Neural cell (in vitro differentiated cells): Measurements from ENCODE around the gene DPH5. TPM values are rescaled to one million over a fixed set of nuclear protein-coding genes. Genes with fewer than 3 reads are reported as not detected.

Experiments
- H2AFZ ChIP-seq: fragments of 200-600, 300-800 bp; sonication (generic), shearing (Covaris generic); 2 replicates; pipeline ENCODE4 v1.6.0; 2014; ENCODE audit warnings: low read depth, mild to moderate bottlenecking, antibody characterized with exemption, low read length, moderate library complexity
- H3F3A ChIP-seq: fragments of 200-600 bp; shearing (Covaris generic); 2 replicates; pipeline ENCODE4 v1.6.1; 2016; ENCODE audit warnings: mild to moderate bottlenecking, moderate library complexity, mixed read lengths, antibody characterized with exemption, low read length; ENCODE audit not compliant: insufficient read depth, poor library complexity, severe bottlenecking
- H3K27ac ChIP-seq: fragments of 200-600, 300-800 bp; sonication (generic), shearing (Covaris generic); 2 replicates; pipeline ENCODE4 v1.5.1; 2014; ENCODE audit warnings: mild to moderate bottlenecking, low read length, moderate library complexity
- H3K27me3 ChIP-seq: fragments of 300-800, 200-600 bp; sonication (generic), shearing (Covaris generic); 2 replicates; pipeline ENCODE4 v1.6.0; 2014; ENCODE audit warnings: mild to moderate bottlenecking, low read depth, low read length, moderate library complexity; ENCODE audit not compliant: insufficient read depth
- H3K36me3 ChIP-seq: fragments of 300-800, 200-600 bp; sonication (generic), shearing (Covaris generic); 2 replicates; pipeline ENCODE4 v1.5.1; 2014; ENCODE audit warnings: mild to moderate bottlenecking, antibody characterized with exemption, low read length, moderate library complexity; ENCODE audit not compliant: insufficient read depth
- H3K4me2 ChIP-seq: fragments of 300-800, 200-600 bp; sonication (generic), shearing (Covaris generic); 2 replicates; pipeline ENCODE4 v1.6.0; 2014; ENCODE audit warnings: mild to moderate bottlenecking, low read length
- H3K4me3 ChIP-seq: fragments of 300-800, 200-600 bp; sonication (generic), shearing (Covaris generic); 2 replicates; pipeline ENCODE4 v1.5.1; 2014; ENCODE audit warnings: mild to moderate bottlenecking, low read length, moderate library complexity
- H3K79me2 ChIP-seq: fragments of 200-600 bp; shearing (Covaris generic); replicated peaks from 2 replicates; pipeline ENCODE4 v1.6.0; 2014; ENCODE audit warnings: mild to moderate bottlenecking, low read length, moderate library complexity; ENCODE audit not compliant: insufficient read depth
- H3K9ac ChIP-seq: fragments of 300-800, 200-600 bp; sonication (generic), shearing (Covaris generic); 2 replicates; pipeline ENCODE4 v1.6.1; 2016; ENCODE audit warnings: mild to moderate bottlenecking, low read length, mixed read lengths
- H3K9me2 ChIP-seq: fragments of 200-600 bp; shearing (Covaris generic); 2 replicates; pipeline ENCODE4 v1.6.1; 2016; ENCODE audit warnings: mild to moderate bottlenecking, low read length, mixed read lengths; ENCODE audit not compliant: insufficient read depth
- H3K9me3 ChIP-seq: fragments of 200-600, 300-800 bp; sonication (generic), shearing (Covaris generic); 2 replicates; pipeline ENCODE4 v1.6.1; 2016; ENCODE audit warnings: mild to moderate bottlenecking, mixed run types, low read length, moderate library complexity, mixed read lengths
- H4K20me1 ChIP-seq: fragments of 200-600 bp; shearing (Covaris generic); 2 replicates; pipeline ENCODE4 v1.6.1; 2016; ENCODE audit warnings: mild to moderate bottlenecking, mixed run types; ENCODE audit not compliant: insufficient read depth
- EP300 ChIP-seq: fragments of 450-650 bp; conservative IDR thresholded peaks from 2 replicates; pipeline ENCODE4 v1.6.1; 2014; ENCODE audit warnings: antibody characterized with exemption, mild to moderate bottlenecking, moderate library complexity; ENCODE audit not compliant: poor library complexity, severe bottlenecking
- EZH2 ChIP-seq: fragments of 200-600, 300-800 bp; shearing (Covaris generic), sonication (generic); IDR thresholded peaks from 2 replicates; pipeline ENCODE4 v1.6.1; 2014; ENCODE audit warnings: antibody characterized with exemption, low read length, borderline replicate concordance, mild to moderate bottlenecking; ENCODE audit not compliant: insufficient read depth, poor library complexity, severe bottlenecking
- MXI1 ChIP-seq: fragments of 450-650 bp; conservative IDR thresholded peaks from 2 replicates; pipeline ENCODE4 v1.6.1; 2014; ENCODE audit warnings: antibody characterized with exemption, mild to moderate bottlenecking; ENCODE audit not compliant: poor library complexity, severe bottlenecking
- POLR2AphosphoS5 ChIP-seq: IDR thresholded peaks from 2 replicates; pipeline ENCODE4 v1.6.1; 2012
- RAD21 ChIP-seq: fragments of 450-650 bp; conservative IDR thresholded peaks from 2 replicates; pipeline ENCODE4 v1.6.1; 2014; ENCODE audit warnings: antibody characterized with exemption, mild to moderate bottlenecking, moderate library complexity
- SMC3 ChIP-seq: fragments of 450-650 bp; conservative IDR thresholded peaks from 2 replicates; pipeline ENCODE4 v1.6.1; 2014; ENCODE audit warnings: antibody characterized with exemption, mild to moderate bottlenecking, moderate library complexity; ENCODE audit not compliant: poor library complexity
- TAF1 ChIP-seq: IDR thresholded peaks from 2 replicates; pipeline ENCODE4 v1.6.1; 2012; ENCODE audit warnings: low read depth
- polyA plus RNA-seq: library from polyadenylated mRNA; depleted of rRNA; stranded (reverse); fragments of >200 nt; gene quantifications from 2 replicates; pipeline ENCODE4 v1.2.3, GENCODE V29; 2014
- TF ChIP-seq, protein P1 (sequence below): fragments of 450-650 bp; IDR thresholded peaks from 2 replicates; pipeline ENCODE4 v1.5.1; 2014; ENCODE audit warnings: antibody characterized with exemption, mild to moderate bottlenecking, moderate library complexity; ENCODE audit not compliant: poor library complexity, severe bottlenecking
- TF ChIP-seq, protein P2 (sequence below): IDR thresholded peaks from 2 replicates; pipeline ENCODE4 v1.6.1; 2012; ENCODE audit warnings: borderline replicate concordance

The DPH5 gene
- polyA plus RNA-seq, 1 donor from 2014 or later, result 55.7 TPM

- H3K9ac ChIP-seq, result no peak overlapping the region
- no peak overlapping the region for H2AFZ ChIP-seq
- H4K20me1 ChIP-seq, result no peaks in the 10 kb centered on the region
- no peaks in the 10 kb centered on the region for H3K27me3 ChIP-seq
- H3K36me3 ChIP-seq, result no peaks in the 10 kb centered on the region
- no peaks in the 10 kb centered on the region for H3F3A ChIP-seq
- H3K27ac ChIP-seq, result no peak overlapping the region
- no peak overlapping the region for H3K4me2 ChIP-seq
- no peaks in the 10 kb centered on the region for H3K9me2 ChIP-seq
- no peak overlapping the region for H3K4me3 ChIP-seq
- no peaks in the 10 kb centered on the region for H3K9me3 ChIP-seq
- no peaks in the 10 kb centered on the region for H3K79me2 ChIP-seq
- TF ChIP-seq, protein P1, sequence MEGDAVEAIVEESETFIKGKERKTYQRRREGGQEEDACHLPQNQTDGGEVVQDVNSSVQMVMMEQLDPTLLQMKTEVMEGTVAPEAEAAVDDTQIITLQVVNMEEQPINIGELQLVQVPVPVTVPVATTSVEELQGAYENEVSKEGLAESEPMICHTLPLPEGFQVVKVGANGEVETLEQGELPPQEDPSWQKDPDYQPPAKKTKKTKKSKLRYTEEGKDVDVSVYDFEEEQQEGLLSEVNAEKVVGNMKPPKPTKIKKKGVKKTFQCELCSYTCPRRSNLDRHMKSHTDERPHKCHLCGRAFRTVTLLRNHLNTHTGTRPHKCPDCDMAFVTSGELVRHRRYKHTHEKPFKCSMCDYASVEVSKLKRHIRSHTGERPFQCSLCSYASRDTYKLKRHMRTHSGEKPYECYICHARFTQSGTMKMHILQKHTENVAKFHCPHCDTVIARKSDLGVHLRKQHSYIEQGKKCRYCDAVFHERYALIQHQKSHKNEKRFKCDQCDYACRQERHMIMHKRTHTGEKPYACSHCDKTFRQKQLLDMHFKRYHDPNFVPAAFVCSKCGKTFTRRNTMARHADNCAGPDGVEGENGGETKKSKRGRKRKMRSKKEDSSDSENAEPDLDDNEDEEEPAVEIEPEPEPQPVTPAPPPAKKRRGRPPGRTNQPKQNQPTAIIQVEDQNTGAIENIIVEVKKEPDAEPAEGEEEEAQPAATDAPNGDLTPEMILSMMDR, result no peak
- TF ChIP-seq EP300, result no peak
- TF ChIP-seq TAF1, result no peak
- no peak for TF ChIP-seq SMC3
- TF ChIP-seq RAD21, result no peak
- no peak for TF ChIP-seq POLR2AphosphoS5
- TF ChIP-seq, protein P2, sequence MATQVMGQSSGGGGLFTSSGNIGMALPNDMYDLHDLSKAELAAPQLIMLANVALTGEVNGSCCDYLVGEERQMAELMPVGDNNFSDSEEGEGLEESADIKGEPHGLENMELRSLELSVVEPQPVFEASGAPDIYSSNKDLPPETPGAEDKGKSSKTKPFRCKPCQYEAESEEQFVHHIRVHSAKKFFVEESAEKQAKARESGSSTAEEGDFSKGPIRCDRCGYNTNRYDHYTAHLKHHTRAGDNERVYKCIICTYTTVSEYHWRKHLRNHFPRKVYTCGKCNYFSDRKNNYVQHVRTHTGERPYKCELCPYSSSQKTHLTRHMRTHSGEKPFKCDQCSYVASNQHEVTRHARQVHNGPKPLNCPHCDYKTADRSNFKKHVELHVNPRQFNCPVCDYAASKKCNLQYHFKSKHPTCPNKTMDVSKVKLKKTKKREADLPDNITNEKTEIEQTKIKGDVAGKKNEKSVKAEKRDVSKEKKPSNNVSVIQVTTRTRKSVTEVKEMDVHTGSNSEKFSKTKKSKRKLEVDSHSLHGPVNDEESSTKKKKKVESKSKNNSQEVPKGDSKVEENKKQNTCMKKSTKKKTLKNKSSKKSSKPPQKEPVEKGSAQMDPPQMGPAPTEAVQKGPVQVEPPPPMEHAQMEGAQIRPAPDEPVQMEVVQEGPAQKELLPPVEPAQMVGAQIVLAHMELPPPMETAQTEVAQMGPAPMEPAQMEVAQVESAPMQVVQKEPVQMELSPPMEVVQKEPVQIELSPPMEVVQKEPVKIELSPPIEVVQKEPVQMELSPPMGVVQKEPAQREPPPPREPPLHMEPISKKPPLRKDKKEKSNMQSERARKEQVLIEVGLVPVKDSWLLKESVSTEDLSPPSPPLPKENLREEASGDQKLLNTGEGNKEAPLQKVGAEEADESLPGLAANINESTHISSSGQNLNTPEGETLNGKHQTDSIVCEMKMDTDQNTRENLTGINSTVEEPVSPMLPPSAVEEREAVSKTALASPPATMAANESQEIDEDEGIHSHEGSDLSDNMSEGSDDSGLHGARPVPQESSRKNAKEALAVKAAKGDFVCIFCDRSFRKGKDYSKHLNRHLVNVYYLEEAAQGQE, result no peak
- TF ChIP-seq EZH2, result no peak
- TF ChIP-seq MXI1, result no peak
Observed at GRCh38 chr1:101004670-101005069, 20.9 kb downstream of the DPH5 start.

- Histone ChIP-seq H3F3A (no peaks in the 10 kb centered on the region), H2AFZ (no peak overlapping the region)
- TF ChIP-seq EP300 (no peak), EZH2 (no peak), RAD21 (no peak), MXI1 (no peak), POLR2AphosphoS5 (no peak), TAF1 (no peak), SMC3 (no peak)
- TF ChIP-seq, protein P2, result no peak
- TF ChIP-seq, protein P1, result no peak
Observed at GRCh38 chr1:101004061-101004460, 21.5 kb downstream of the DPH5 start.

More at GRCh38 chr1:101004061-101004460, 21.5 kb downstream of the DPH5 start:
- Histone ChIP-seq H4K20me1 (no peaks in the 10 kb centered on the region), H3K4me2 (no peak overlapping the region), H3K27ac (no peak overlapping the region), H3K9me2 (no peaks in the 10 kb centered on the region), H3K27me3 (no peaks in the 10 kb centered on the region), H3K79me2 (no peaks in the 10 kb centered on the region), H3K36me3 (no peaks in the 10 kb centered on the region), H3K9ac (no peak overlapping the region), H3K4me3 (no peak overlapping the region), H3K9me3 (no peaks in the 10 kb centered on the region)
